C4-2B (cell line): ENCODE results near the gene RCOR1.

ENCODE experiments used
- ZFX ChIP-seq: fragments of 450-650 bp; IDR thresholded peaks from 2 replicates; pipeline ENCODE4 v1.6.1; 2017
- TF ChIP-seq, protein P1 (sequence below): fragments of 450-650 bp; conservative IDR thresholded peaks from 2 replicates; pipeline ENCODE4 v1.5.1; 2017; ENCODE audit warnings: mild to moderate bottlenecking

DNA sequence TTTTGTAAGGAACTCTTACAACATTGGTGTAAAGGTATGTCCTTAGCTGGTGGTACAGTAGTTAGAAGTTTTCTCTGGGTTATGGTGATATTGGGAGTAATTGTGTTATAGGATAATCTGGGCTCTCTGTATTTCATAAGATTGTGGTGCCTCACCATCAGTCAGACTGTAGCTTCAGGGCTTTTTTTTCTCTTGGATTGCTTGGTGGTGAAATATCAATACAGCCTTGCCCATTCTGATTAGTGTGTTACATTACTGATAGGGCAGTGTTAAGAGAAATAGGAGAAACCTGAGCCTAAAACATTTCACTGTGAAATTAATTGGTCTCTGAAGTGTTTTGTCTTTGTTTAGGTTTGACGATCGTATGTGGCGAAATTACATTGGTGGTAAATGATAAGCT is 71.0 kb downstream of the RCOR1 start:
- TF ChIP-seq, protein P1, sequence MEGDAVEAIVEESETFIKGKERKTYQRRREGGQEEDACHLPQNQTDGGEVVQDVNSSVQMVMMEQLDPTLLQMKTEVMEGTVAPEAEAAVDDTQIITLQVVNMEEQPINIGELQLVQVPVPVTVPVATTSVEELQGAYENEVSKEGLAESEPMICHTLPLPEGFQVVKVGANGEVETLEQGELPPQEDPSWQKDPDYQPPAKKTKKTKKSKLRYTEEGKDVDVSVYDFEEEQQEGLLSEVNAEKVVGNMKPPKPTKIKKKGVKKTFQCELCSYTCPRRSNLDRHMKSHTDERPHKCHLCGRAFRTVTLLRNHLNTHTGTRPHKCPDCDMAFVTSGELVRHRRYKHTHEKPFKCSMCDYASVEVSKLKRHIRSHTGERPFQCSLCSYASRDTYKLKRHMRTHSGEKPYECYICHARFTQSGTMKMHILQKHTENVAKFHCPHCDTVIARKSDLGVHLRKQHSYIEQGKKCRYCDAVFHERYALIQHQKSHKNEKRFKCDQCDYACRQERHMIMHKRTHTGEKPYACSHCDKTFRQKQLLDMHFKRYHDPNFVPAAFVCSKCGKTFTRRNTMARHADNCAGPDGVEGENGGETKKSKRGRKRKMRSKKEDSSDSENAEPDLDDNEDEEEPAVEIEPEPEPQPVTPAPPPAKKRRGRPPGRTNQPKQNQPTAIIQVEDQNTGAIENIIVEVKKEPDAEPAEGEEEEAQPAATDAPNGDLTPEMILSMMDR = no peak
- no peak for TF ChIP-seq ZFX
